ENCODE measurements around the gene THRB.

The THRB gene

GRCh38 chr3:24518990-24519367, 24.3 kb upstream of the THRB start:
- no peak for TF ChIP-seq CTCF (IDR thresholded peaks at IDR 0.05; ENCODE audit: control insufficient read depth, insufficient read depth, low read depth, low read length, missing control alignments)
- no peak for DNase-seq (ENCODE audit: low read depth)
- no peak overlapping the region for H3K4me3 ChIP-seq (ENCODE audit: control insufficient read depth, low read depth, low read length)

DNA sequence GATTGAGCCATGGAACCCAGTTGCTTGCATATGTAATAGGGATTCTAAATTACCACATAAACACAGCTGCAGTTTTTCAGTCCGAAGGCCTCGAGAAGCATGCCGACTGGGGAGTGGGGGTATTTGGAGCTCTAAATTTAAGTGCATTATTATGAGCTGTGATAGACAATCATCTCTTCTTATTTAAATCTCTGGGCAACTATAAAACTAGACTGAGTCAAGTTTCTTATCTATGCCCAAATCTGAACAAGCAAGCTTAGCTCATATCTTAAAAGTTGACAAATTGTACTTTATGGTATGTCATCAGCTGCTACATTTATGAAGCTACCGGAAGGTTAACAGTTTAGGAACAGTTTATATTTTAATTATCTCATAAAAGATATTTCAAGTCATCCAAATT, 19.5 kb upstream of the THRB start:
- no peak for TF ChIP-seq CTCF (IDR thresholded peaks at IDR 0.05; ENCODE audit: control insufficient read depth, insufficient read depth, low read depth, low read length, missing control alignments)
- no peak overlapping the region for H3K4me3 ChIP-seq (ENCODE audit: control insufficient read depth, low read depth, low read length)
- DNase-seq (ENCODE audit: low read depth): no peak

DNA sequence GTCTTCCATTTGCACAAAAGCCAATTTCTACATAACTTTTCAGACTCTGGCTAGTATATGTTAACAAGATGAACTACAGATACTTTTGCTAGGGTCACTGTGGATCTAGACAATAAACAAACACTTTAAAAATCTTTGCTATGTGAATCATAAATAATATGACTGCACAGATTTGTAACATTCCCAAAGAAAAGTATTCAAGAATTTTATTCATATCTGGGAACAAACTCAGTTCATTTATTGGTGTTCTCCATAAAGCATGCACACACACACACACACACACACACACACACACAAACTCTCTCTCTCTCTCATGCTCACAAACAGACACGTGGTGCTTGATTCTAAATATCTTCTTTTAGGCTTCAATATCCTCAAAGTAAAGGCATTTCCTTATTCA, 18.8 kb upstream of the THRB start:
- DNase-seq (ENCODE audit: low read depth): peak; percentile 31
- TF ChIP-seq CTCF (IDR thresholded peaks at IDR 0.05; ENCODE audit: control insufficient read depth, insufficient read depth, low read depth, low read length, missing control alignments): no peak
- H3K4me3 ChIP-seq (ENCODE audit: control insufficient read depth, low read depth, low read length): no peak overlapping the region

DNA sequence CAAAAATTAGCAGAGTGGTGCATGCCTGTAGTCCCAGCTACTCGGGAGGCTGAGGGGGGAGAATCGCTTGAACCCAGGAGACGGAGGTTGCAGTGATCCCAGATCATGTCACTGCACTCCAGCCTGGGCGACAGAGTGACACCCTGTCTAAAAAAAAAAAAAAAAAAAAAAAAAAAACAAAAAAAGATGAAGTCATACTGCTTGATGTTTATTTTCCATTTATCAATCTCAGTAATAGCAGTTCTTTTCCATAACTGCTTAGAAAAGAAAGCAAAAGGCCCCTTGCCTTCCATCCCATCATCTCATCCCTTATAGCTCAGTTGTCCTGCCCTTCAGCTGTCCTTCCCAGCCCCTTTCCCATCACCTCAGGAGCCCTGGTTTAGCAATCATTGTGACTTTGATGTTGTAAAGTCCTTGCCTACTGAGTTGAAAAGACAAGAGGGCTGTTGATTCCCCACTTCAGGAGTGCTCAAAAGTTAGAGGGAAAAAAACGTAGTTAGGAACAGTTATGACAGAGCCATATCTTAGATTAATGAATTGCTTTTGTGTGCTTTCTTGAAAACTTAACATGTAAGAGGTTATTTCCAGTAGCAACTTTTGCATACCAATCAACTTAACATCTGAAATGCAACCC, 18.0 kb upstream of the THRB start:
- no peak for TF ChIP-seq CTCF (IDR thresholded peaks at IDR 0.05; ENCODE audit: control insufficient read depth, insufficient read depth, low read depth, low read length, missing control alignments)
- no peak for DNase-seq (ENCODE audit: low read depth)
- no peak overlapping the region for H3K4me3 ChIP-seq (ENCODE audit: control insufficient read depth, low read depth, low read length)

DNA sequence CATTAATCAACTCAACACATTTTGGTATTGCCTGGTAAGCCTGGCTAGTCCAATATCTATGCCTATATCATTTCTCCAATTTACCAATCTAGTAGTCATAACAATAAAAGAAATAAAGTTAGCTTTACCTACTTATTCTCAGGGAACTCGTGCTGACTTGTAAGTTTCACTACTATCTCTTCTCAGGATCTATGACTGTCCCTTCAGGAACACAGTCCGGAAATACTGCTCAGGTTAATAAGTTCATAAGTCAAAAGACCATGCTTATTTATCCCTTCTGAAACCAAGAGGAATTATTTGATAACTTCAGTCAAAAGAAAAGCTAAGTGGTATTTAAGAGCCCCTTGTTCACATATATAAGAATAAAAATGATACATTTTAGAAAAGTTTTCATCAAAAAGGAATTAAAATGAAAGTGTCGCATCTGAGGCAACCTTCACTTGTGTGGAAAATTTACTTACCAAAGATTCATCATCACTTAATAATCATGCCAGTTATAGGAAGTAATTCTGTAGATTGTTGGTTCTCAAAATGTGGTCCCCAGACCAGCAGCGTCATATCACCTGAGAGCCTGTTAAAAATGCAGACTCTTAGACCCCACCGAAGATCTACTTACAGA, 15.5 kb upstream of the THRB start:
- DNase-seq (ENCODE audit: low read depth): no peak
- no peak for TF ChIP-seq CTCF (IDR thresholded peaks at IDR 0.05; ENCODE audit: control insufficient read depth, insufficient read depth, low read depth, low read length, missing control alignments)
- H3K4me3 ChIP-seq (ENCODE audit: control insufficient read depth, low read depth, low read length): no peak overlapping the region

DNA sequence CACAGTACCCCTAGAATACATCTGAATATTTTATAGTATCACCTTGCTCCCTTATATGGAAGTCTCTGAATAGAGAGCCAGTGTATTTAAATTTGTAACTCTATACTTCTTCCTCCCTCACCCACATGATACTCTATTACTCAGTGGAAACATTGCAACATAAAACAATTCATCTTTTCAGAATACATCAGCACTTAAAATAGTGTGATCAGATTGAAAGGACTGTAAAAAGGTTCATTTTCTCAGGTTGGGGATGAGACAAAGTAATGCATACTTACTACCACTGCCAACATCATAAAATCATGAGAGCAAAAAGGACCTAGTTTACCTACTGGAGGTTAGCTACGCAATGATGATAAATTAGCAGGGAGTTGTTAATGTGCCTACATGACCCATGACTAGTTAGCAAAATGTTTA, 13.8 kb upstream of the THRB start:
- no peak for DNase-seq (ENCODE audit: low read depth)
- no peak for TF ChIP-seq CTCF (IDR thresholded peaks at IDR 0.05; ENCODE audit: control insufficient read depth, insufficient read depth, low read depth, low read length, missing control alignments)
- no peak overlapping the region for H3K4me3 ChIP-seq (ENCODE audit: control insufficient read depth, low read depth, low read length)
